Muscle of leg (tissue), 11 donors: Measurements from ENCODE around the gene IL1RAP. TPM values are rescaled to one million over a fixed set of nuclear protein-coding genes. Genes with fewer than 3 reads are reported as not detected.
A peak's percentile ranks its signal among the peaks of the same experiment; 100 is the strongest.

Experiments
- DNase-seq: peaks from one replicate; pipeline ENCODE4 v3.0.0; 2013
- H3K27ac ChIP-seq: one replicate; pipeline ENCODE4 v1.5.1; 2013; ENCODE audit warnings: mild to moderate bottlenecking, low read length, control low read depth
- H3K27me3 ChIP-seq: one replicate; pipeline ENCODE4 v1.6.1; 2013; ENCODE audit warnings: low read length; ENCODE audit not compliant: control insufficient read depth, insufficient read depth
- H3K36me3 ChIP-seq: one replicate; pipeline ENCODE4 v1.6.1; 2013; ENCODE audit warnings: low read length; ENCODE audit not compliant: control insufficient read depth, insufficient read depth
- H3K4me1 ChIP-seq: one replicate; pipeline ENCODE4 v1.6.1; 2013; ENCODE audit warnings: low read length; ENCODE audit not compliant: control insufficient read depth, insufficient read depth
- H3K4me3 ChIP-seq: one replicate; pipeline ENCODE4 v1.5.1; 2013; ENCODE audit warnings: low read length, control low read depth
- H3K9me3 ChIP-seq: replicated peaks from 2 replicates; pipeline ENCODE4 v1.6.1; 2013; ENCODE audit warnings: low read depth, low read length; ENCODE audit not compliant: control insufficient read depth
- WGBS: methylation state at CpG from one replicate; pipeline ENCODE4 v1.1.5; 2013; ENCODE audit warnings: missing lambda C conversion rate; ENCODE audit not compliant: insufficient coverage; 5-methylcytosine and 5-hydroxymethylcytosine counted together
- polyA plus RNA-seq, 8 donors: library from polyadenylated mRNA; unstranded; fragments of 120-200 nt; gene quantifications; one replicate each; pipeline versions ENCODE4 v1.2.1 to v1.2.3, GENCODE V29; 2013; ENCODE audit warnings: inconsistent platforms in 1 of 8, low replicate concordance in 1 of 8; ENCODE audit not compliant: insufficient read length in 8 of 8, insufficient read depth in 1 of 8
- total RNA-seq: library from RNA; stranded (reverse); fragments of 120-200 nt; gene quantifications from one replicate; pipeline ENCODE4 v1.2.4, GENCODE V29; 2013

The IL1RAP gene
- total and polyA plus RNA-seq, 9 donors, result 9.5 to 18.8 (median 14.5) TPM

DNA sequence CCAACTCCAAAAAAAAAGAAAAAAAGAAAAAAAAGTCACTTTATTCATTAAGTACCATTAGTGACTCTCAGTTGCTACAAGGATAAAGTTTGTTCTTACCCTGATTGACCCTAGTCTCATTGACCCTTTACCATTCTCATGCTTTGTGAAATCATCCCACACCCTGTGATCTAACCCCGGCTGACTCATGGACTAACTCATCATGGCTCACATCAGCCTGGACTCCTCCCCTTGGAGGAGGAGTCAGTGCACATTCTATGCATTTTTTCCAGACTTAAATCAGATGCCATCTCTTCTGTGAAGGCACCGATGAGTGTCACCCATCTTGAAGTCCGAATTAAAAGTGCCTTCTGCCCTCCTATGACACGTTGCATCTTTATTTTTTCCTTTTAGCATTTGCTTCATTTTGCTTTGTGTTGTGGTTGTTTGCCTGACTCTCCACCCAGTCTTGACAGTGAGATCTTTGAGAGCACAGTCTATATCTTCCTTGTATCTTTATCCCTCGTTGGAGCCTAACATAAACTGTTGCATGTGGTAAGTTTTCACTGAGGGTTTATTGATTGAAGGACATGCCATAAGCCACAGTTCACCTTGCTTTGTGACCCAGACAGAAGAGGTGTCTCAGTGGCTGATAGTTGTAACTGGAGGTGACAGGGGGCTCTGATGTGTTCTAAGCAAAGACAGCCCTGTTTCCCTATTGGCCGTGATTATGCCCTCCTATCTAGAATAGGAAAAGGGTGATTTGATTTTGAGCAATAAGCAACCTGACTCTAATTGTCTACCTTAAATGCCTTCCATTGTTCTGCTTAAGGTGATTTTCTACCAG lies 72.1 kb downstream of the IL1RAP start:
- no peaks in the 10 kb centered on the region for H3K9me3 ChIP-seq
- H3K27ac ChIP-seq, result no peak overlapping the region
- no peaks in the 10 kb centered on the region for H3K36me3 ChIP-seq
- DNase-seq, result no peak
- no peaks in the 10 kb centered on the region for H3K27me3 ChIP-seq
- H3K4me3 ChIP-seq, result no peak overlapping the region
- no peaks in the 10 kb centered on the region for H3K4me1 ChIP-seq
- no CpG with 5 or more reads among the region's 6 CpGs for WGBS

DNA sequence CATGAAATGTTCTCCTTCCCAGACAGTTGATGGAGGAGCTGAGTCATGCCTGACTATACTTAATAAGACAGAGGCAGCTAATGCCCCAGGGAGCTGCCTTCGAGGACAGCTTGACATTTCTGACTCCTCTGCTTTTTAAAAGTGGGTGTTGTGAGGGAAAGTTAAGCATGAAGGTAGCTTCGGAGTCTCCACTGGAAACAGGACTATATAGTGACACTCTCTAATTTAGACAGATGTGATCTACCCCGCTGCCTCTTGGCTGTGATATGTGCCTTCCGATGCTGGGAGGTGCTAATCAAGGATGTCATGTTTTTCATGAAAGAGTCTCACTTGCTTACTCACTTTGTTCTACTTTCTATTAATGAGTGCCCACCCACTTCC lies 72.7 kb downstream of the IL1RAP start:
- H3K4me3 ChIP-seq, result no peak overlapping the region
- no peak overlapping the region for H3K27ac ChIP-seq
- no peaks in the 10 kb centered on the region for H3K4me1 ChIP-seq
- no peaks in the 10 kb centered on the region for H3K9me3 ChIP-seq
- DNase-seq, result no peak
- no peaks in the 10 kb centered on the region for H3K27me3 ChIP-seq
- 80% methylated on average over 1 of the region's 4 CpGs for WGBS
- no peaks in the 10 kb centered on the region for H3K36me3 ChIP-seq

DNA sequence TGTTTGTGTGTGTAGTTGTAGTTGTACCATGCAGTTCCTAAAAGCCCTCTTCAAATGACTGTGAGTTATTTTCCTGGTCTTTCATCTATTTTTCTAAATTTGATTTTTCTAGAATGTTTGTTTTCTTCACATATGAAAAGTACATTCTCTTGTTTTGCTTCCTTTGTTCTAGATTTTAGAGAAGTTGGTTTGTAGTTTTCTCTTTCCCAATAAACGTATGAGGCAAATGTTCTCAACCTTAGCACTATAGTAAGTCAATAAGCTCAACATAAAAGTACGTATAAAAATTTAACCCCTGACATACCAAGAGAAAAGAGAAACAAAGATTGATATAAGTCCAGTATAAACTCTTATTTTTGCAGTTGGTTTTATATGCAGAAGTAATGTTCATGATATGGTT lies 74.7 kb downstream of the IL1RAP start:
- no peak overlapping the region for H3K4me3 ChIP-seq
- no peaks in the 10 kb centered on the region for H3K4me1 ChIP-seq
- no CpG with 5 or more reads among the region's 2 CpGs for WGBS
- H3K9me3 ChIP-seq, result no peaks in the 10 kb centered on the region
- H3K36me3 ChIP-seq, result no peaks in the 10 kb centered on the region
- no peaks in the 10 kb centered on the region for H3K27me3 ChIP-seq
- no peak for DNase-seq
- H3K27ac ChIP-seq, result no peak overlapping the region

- no peaks in the 10 kb centered on the region for H3K36me3 ChIP-seq
- no peak overlapping the region for H3K4me3 ChIP-seq
- no peaks in the 10 kb centered on the region for H3K27me3 ChIP-seq
- DNase-seq, result peak; percentile 39
- no peaks in the 10 kb centered on the region for H3K9me3 ChIP-seq
- H3K27ac ChIP-seq, result no peak overlapping the region
- 60% methylated on average over 1 of the region's 7 CpGs for WGBS
- H3K4me1 ChIP-seq, result no peaks in the 10 kb centered on the region
Measured at GRCh38 chr3:190589326-190589725, 75.4 kb downstream of the IL1RAP start.

DNA sequence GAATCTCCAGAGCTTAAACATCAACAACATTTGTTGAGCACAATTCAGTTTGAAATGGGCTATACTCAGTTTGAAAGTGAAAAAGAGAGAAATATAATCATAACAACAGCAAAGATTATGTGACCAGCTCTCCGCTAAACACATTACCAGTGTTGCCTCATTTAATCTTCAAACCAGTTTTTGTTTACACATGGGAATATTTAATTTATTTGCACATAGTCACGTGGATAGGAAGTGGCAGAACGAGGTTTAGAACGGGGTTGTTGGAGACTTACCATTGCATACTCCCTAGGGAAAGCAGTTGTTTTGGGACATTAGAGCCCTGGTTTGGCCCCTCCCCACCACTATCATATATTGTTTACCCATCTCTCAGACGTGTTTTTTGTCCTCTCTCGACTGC lies 77.2 kb downstream of the IL1RAP start:
- H3K4me1 ChIP-seq, result no peaks in the 10 kb centered on the region
- no peak overlapping the region for H3K27ac ChIP-seq
- no peak for DNase-seq
- WGBS, result no CpG with 5 or more reads among the region's 6 CpGs
- no peaks in the 10 kb centered on the region for H3K27me3 ChIP-seq
- no peak overlapping the region for H3K4me3 ChIP-seq
- H3K9me3 ChIP-seq, result no peaks in the 10 kb centered on the region
- H3K36me3 ChIP-seq, result no peaks in the 10 kb centered on the region

DNA sequence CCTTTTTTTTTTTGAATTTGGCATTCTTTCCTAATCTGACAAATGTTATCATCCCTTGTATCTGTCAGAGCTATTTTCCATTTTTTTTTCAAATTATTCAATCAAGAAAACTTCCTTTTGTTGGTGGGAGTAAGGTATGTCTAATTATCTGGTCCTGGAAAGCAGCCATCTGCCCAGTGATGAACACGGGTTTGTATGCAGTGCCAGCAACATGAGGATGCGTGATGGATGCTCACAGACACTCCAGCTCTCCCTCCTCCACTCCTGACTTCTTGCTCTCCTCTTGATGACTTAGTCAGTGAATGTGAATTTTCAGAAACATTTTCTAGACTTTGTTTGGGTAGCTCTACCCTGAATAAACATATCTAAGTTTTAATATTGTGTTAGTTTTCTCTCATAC lies 79.2 kb downstream of the IL1RAP start:
- Histone ChIP-seq H3K27ac (no peak overlapping the region), H3K9me3 (no peaks in the 10 kb centered on the region), H3K4me3 (no peak overlapping the region), H3K4me1 (no peaks in the 10 kb centered on the region), H3K27me3 (no peaks in the 10 kb centered on the region), H3K36me3 (no peaks in the 10 kb centered on the region)
- no peak for DNase-seq
- WGBS, result no CpG with 5 or more reads among the region's 2 CpGs

DNA sequence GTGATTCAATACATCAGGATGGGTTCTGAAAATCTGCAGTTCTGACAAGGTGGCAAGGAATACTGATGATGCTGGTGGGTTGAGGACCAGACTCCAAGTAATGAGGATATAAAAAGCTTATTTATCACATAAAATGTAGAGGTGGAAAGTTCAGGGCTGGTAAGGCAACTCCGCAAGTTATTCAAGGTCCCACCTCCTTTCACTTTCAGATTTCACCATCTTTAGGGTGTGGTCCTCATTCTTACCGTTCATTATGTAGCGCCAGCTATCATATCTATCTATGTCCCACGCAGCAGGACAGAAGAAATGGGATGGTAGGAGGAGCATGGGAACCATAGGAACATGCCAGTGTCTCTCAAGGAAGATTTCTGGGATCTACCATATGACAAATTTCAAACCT lies 80.3 kb downstream of the IL1RAP start:
- Histone ChIP-seq H3K9me3 (no peaks in the 10 kb centered on the region), H3K27me3 (no peaks in the 10 kb centered on the region), H3K27ac (no peak overlapping the region), H3K4me1 (no peaks in the 10 kb centered on the region), H3K36me3 (no peaks in the 10 kb centered on the region), H3K4me3 (no peak overlapping the region)
- DNase-seq, result no peak
- no CpG with 5 or more reads among the region's 4 CpGs for WGBS

DNA sequence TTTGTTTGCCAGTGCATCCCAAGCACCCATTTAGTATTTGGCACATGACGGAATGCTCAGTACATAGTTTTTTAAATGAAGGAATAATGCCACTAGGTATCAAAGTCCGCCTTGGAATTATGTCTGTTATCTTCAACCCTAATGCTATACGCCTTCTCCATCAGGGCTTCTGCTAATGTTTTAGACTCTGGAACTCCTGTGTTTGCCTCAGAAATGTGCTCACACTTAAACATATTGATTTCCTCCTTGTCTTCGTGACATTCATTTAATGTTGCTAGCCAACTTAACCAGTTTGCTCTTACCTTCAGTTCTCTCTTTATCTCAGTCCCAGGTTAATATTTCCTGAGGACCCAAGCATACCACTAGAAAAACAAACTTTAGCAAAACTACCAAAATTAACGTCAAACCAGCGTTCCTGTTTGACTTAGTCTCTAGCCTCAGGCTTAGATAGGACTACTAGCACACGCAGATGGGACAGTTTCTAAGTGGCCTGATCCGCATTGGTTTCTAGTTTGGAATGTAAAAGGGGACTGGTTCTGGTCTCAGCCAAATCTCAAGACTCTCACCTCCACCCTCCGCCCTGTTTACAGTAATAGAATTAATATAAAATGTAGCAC lies 81.4 kb downstream of the IL1RAP start:
- DNase-seq, result no peak
- H3K36me3 ChIP-seq, result no peaks in the 10 kb centered on the region
- H3K4me1 ChIP-seq, result no peaks in the 10 kb centered on the region
- H3K9me3 ChIP-seq, result no peaks in the 10 kb centered on the region
- no peak overlapping the region for H3K27ac ChIP-seq
- WGBS, result 93% methylated on average over 4 of the region's 9 CpGs
- H3K4me3 ChIP-seq, result no peak overlapping the region
- no peaks in the 10 kb centered on the region for H3K27me3 ChIP-seq

- H3K27me3 ChIP-seq, result no peaks in the 10 kb centered on the region
- no peak overlapping the region for H3K27ac ChIP-seq
- H3K36me3 ChIP-seq, result no peaks in the 10 kb centered on the region
- no peaks in the 10 kb centered on the region for H3K9me3 ChIP-seq
- no peak overlapping the region for H3K4me3 ChIP-seq
- H3K4me1 ChIP-seq, result no peaks in the 10 kb centered on the region
- DNase-seq, result no peak
- no CpG with 5 or more reads among the region's 2 CpGs for WGBS
Measured at GRCh38 chr3:190595807-190596206, 81.9 kb downstream of the IL1RAP start.

DNA sequence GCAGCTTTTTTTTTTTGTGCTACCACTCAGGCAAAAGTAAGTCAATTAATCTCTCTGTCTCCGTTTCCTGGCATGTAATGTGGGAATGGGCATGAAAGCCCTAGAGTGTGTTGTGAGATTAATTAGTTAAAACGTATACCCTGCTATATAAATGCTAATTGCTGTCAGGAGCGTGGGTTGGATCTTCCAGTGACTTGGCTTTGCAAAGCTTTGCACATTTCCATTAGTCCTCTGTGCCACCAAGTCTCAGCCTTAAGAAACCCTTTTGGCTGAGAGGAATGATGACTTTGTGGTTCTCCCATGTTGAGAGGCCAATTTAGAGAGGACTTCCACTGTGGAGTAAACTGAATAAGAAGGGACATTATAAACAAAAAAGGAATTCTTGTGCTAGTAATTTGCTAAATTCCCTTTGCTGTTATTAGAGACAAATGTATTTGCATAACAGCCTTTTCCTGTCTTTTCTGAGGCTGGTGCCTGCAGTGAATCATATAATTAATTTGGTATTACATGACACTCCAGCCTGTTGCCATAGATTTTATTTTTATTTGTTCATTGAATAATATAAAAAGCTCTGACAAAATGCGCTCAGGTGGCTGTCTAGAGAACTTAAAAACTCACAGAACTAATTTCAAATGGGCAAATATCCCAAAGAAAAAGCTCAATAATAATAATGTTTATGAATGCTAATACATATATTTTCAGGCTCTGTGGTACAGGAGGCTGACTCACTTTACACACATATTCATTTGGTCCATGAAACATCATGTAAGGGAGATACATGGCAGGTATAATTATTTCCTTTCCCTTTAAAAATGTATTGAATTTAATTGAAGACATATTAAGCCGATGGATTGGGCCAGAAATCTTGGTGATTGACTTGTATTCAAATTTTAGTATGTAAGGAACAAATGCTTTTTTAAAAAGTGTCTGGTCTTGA lies 82.7 kb downstream of the IL1RAP start:
- no peaks in the 10 kb centered on the region for H3K27me3 ChIP-seq
- H3K27ac ChIP-seq, result no peak overlapping the region
- no peak for DNase-seq
- H3K36me3 ChIP-seq, result no peaks in the 10 kb centered on the region
- WGBS, result no CpG with 5 or more reads among the region's 5 CpGs
- H3K4me3 ChIP-seq, result no peak overlapping the region
- no peaks in the 10 kb centered on the region for H3K4me1 ChIP-seq
- H3K9me3 ChIP-seq, result no peaks in the 10 kb centered on the region
